GM23248 (cell line): ENCODE results near the gene KCNMA1.

Experiments used
- EZH2 ChIP-seq: fragments of 200-600 bp; sonication (generic); IDR thresholded peaks from 2 replicates; pipeline ENCODE4 v1.6.1; 2018; ENCODE audit warnings: antibody characterized with exemption, mild to moderate bottlenecking; ENCODE audit not compliant: insufficient read depth, poor library complexity, severe bottlenecking
- EZH2phosphoT487 ChIP-seq: fragments of 200-600 bp; sonication (generic); IDR thresholded peaks from 2 replicates; pipeline ENCODE4 v1.6.1; 2018; ENCODE audit warnings: antibody characterized with exemption, moderate library complexity, mild to moderate bottlenecking, low read depth; ENCODE audit not compliant: insufficient read depth

DNA sequence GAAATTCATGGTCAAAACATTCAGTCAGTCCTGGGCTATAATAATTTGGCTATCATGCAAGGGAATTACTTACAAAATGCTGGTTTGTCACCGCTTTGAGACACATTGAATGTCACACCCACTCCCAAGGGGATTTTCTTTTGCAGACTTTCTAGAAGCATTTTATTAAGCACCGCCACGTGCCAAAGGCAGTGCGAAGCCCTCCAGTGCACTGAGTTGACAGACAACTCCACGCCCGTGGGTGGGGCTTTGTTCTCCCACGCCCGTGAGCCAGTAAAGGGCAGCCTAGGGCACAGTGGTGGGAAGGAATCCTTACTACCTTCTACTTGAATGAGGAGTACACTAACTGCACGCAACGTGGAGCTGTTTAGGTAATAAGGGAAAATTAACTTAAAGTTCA is 515.8 kb downstream of the KCNMA1 start:
- TF ChIP-seq EZH2phosphoT487 (no peak), EZH2 (no peak)
